Stimulated activated CD4-positive, alpha-beta T cell treated with anti-CD3 and anti-CD28 coated beads, Interleukin-15, amount 100 ng/mL, for 1 hour (primary cell): ENCODE measurements around the gene DEFB115.
"Not testable (repeated sequence)": the region's sequence is repeated elsewhere in the genome, so short reads cannot be mapped to it uniquely, and the experiment has no call there.

Experiments
- DNase-seq, 2 donors: peaks; one replicate each; pipeline ENCODE4 v3.0.0-alpha.2; 2020; ENCODE audit warnings: low read depth in 1 of 2, low spot score in 1 of 2

Gene DEFB115, protein sequence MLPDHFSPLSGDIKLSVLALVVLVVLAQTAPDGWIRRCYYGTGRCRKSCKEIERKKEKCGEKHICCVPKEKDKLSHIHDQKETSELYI

DNA sequence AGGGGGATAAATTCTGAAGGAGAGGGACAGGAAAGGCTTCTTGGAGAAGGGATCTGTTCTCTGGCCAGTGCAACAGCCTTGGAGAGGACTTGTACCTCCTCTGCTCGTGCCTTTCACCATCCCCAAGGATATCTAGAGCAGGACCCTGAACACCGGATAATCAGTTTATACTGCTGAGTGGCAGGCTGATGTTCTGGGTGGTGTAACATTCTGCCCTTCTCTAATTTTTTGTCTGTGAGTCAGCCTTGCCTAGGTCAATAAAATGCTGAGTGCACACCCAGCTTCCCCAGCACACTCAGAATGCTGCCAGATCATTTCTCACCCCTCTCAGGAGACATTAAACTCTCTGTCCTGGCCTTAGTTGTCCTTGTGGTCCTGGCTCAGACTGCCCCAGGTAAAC is at the start of gene DEFB115:
Gene DEFB115 (plus strand): TSS at position 301 of the 400 bp plus-strand sequence. CDS start 0 bp downstream, at position 301.
- DNase-seq: no peak

DNA sequence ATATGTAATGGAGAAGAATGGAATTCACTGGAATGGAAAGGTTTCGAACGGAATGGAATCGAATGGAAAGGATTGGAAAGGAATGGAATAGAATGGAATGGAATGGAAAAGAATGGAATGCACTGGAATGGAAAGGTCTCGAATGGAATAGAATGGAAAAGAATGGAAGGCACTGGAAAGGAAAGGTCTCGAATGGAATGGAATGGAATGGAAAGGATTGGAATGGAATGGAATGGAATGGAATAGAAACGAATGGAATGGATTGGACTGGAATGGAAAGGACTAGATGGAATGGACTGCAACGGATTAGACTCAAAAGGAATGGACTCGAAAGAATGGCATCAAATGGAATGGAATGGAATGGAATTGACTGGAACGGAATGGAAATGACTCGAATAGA is 20.5 kb upstream of the DEFB115 start:
- no peak for DNase-seq

DNA sequence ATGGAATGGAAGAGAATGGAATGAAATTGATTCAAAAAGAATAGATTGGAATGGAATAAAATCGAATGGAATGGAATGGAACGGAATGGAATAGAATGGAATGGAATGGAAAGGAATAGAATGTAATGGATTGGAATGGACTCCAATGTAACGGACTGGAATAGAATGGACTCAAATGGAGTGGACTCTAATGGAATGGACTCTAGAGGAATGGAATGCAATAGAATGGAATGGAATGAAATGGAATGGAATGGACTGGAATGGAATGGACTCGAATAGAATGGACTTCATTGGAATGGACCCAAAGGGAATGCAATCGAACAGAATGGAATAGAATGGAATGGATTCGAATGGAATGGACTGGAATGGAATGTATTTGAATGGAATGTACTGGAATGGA is 19.7 kb upstream of the DEFB115 start:
- no peak for DNase-seq

- no peak for DNase-seq
These were observed 18.3 kb upstream of the DEFB115 start for GRCh38 chr20:31239139-31239538.

DNA sequence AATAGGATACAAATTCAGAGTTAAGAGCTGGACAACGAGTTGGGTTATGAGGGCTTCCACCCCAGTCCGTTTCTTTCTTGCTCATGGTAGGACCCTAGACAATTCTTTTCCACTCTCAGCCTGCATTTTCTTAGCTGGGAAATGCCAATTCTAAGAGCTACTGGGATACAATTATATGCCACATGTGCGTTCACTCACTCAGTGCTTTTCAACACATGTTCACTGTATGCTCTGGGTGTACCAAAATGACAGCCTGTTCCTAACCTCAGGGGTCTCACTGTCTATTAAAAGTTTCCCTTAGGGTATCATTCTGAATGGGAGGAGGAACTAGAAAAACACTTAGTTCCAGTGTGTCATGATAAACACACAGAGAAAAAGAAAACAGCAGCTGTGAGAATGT is 505 bp upstream of the DEFB115 start:
- DNase-seq: no peak

- DNase-seq: no peak
These were observed 3.0 kb downstream of the DEFB115 start for GRCh38 chr20:31260326-31260932.

GRCh38 chr20:31274441-31274840 is 17.0 kb downstream of the DEFB115 start:
- DNase-seq: no peak

DNA sequence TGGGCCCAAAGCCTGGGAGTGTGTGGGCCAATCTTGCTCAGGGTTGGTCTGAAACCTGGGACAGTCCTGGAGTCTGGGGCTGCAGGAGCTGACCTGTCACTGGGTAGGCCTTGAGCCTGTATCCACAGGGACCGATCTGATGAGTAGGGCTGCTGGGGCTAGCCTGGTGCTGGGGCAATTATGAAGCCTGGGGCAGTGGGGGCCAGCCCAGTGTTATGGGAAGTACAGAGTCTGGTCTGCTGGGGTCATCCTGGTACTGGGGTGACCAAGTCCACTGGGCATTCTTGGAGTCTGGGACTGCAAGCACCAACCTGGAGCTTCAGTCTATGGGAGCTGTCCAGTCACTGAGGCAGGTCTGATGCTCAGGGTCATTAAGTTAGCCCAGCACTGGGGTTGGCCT is 20.7 kb downstream of the DEFB115 start:
- no peak for DNase-seq

DNA sequence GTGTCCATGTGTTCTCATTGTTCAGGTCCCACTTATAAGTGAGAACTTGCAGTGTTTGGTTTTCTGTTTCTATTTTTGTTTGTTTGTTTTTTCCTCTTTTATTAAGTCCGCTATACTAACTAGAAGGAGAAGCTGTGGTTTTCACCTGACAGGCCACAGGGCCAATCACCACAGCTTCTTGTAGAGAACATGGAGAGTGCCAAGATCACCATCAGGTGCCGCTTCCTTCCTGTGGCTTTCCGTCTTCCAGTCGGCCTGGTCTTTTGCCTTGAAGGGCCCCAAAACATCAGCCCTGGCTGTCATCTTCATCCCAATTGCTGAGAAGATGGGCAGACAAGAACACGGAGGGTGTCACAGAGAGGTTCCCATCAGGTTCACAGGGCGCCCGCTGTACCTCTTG is 27.5 kb downstream of the DEFB115 start:
- not testable (repeated sequence) for DNase-seq

DNA sequence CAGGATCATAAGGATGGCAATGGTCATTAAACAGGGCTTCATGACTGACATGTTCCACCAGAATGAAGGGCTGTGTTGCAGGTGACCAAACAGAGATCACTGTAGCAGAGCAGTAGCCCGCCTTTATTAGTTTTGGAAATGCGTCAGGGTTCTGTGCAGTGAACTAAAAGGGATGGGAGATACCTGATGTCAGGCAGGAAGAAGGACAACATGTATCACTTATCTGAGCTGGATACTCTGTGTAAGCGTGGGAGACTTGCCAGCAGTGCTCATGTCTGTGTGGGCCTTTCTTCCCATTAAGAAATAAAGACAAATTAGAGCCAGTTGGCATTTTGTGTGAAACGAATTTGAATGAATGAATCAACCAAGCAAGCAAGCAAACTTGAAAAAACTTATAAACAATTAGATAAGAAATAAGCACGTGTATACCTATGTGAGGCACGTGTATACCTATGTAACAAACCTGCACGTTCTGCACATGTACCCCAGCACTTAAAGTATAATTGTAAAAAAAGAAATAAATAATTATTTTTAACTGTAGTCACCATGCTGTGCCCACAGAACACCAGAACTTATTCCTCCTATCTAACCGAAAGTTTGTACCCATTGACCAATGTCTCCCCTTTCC is 51.2 kb downstream of the DEFB115 start, which contains the start of gene DEFB116:
Gene DEFB116 (minus strand): TSS at position 51 of the 628 bp plus-strand sequence. CDS start 0 bp downstream, at position 51.
- DNase-seq: no peak
